ENCODE measurements around the gene PTTG1.

GRCh38 chr5:160467555-160468362 lies 46.1 kb downstream of the PTTG1 start:
- no peak for TF ChIP-seq CTCF (IDR thresholded peaks at IDR 0.05; ENCODE audit: low read depth, low read length)
- TF ChIP-seq EZH2phosphoT487 (IDR thresholded peaks at IDR 0.05; ENCODE audit: low read depth), result no peak

Measured in OCI-LY3 (cell line).